Measurements from ENCODE around the gene TBX10.
"Not testable (repeated sequence)": the region's sequence is repeated elsewhere in the genome, so short reads cannot be mapped to it uniquely, and the experiment has no call there.

TBX10 gene

DNA sequence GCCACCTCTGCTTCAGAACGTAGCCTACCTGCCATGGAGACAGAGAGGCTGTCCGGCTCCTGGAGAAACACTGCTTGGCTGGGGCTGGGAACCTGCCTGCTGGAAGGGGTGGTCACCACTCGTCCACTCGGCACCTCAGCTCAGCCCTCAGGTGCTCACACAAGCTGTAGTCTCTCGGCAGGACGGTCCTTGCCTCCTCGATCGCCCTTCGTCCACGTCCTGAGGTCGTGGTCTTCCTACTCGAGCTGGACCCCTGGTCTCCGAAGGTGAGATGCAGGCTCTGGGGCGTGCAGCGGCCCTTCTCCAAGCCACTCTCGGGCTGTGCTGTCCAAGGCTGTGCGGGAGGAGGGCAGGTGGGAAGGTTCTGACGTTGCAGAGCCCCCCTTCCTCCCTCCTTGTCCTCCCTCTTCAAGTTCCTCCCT lies at the start of gene TBX10:
Gene TBX10 (minus strand): TSS at position 326 of the 422 bp plus-strand sequence. CDS start 291 bp downstream, at position 35.
- DNase-seq = no peak

DNA sequence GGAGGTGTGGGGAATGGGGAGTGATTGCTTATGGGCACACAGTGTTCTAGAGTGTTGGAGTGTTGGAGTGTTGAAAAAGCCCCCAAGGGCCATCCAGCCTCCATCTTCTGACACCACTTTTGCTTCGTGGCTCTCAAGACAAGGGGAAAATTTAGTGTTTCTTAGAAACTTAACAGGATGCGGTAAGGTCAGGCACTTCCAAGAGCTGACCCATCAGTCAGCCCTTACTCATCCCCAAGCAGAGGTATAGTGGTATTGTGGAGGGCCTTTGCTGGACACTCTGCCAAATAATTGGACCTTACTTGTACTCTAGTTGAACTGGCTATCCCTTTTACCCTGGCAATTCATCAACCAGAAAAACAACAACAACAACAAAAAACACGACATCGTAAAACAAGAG lies 49.6 kb upstream of the TBX10 start:
- no peak for DNase-seq

DNA sequence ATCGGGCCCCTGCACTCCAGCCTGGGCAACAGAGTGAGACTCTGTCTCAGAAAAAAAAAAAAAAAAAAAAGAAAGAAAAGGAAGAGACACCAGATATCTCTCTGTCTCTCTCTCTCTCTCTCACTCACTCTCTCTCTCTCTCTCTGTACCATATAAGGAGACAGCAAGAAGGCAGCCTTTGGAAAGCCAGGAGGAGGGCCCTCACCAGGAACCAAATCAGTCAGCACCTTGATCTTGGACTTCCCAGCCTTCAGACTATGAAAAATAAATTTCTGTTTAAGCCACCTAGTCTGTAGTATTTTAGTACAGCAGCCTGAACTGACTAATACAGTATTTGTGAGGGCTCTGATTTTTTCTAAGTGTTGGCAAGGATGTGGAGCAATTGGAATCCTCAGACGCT lies 48.4 kb upstream of the TBX10 start:
- DNase-seq = no peak

DNA sequence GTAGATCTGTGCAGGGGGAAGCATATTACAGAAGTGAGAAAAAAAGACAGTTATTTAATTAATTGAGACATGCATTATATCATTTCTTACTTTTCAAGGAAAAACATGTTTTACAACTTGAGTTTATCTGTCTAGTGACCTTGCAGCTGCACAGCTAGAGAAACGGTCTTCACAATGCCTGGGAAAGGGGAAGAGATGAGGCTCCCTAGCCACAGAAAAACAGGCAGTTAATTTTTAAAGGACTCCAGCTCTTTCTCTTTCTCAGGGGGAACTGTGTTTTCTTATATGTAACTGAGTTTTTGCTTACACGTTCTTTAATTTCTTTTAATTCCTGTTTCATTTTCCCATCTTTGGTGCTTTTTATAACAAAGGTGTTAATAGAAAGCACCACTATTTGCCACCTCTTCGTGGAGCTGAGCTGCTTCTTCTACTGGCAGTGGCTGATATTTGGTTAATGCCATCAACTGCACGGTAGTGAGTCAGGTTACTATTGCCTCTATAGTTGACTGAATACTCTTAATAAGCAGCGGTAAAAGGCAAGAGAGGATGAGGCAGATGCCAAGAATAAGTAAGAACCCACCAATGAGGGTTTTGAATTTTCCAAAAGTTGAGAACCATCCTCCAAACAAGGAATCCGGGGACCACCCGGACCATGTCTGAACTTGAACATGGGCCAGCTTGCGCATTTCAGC lies 46.2 kb upstream of the TBX10 start:
- not testable (repeated sequence) for DNase-seq

DNA sequence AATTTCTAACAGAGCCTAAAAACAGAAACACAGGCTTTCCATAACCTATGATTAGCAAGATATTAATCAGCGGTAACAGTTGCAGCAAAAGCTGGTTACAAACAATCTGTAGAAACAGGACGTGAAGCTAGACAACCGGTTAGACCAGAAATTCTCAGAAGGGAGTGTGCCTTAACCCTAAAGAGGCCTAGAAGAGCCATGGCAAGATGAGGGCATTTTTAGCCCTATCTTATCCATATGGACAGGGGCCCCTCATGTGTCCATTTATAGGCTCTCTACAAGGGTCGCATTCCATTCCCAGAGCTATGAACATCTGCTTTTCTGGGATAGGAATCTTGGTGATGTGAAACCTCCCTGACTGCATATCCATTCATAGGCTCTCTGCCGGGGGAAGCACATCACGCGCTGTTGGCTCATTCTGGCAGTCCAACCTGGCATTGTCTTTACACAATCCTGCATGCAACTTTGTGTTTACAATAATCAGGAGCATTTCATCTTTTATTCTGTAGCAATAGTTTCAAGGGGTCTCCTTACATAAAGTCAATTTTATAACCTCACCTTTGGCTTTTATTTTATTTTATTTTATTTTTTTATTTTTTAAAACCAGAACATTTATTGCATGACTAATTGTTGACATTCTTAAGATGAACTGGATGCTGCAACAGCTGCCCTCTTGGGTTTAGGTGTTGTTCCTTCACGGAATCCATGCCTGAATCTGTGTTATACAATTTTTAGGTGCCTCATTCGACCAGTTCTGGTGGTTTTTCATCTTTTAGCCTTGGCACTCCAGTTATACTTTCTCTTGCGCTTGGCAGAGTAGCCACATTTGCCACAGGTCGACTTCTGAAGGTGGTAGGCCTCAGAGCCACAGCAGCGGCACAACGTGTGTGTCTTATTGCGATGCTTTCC lies 42.8 kb upstream of the TBX10 start:
- not testable (repeated sequence) for DNase-seq

DNA sequence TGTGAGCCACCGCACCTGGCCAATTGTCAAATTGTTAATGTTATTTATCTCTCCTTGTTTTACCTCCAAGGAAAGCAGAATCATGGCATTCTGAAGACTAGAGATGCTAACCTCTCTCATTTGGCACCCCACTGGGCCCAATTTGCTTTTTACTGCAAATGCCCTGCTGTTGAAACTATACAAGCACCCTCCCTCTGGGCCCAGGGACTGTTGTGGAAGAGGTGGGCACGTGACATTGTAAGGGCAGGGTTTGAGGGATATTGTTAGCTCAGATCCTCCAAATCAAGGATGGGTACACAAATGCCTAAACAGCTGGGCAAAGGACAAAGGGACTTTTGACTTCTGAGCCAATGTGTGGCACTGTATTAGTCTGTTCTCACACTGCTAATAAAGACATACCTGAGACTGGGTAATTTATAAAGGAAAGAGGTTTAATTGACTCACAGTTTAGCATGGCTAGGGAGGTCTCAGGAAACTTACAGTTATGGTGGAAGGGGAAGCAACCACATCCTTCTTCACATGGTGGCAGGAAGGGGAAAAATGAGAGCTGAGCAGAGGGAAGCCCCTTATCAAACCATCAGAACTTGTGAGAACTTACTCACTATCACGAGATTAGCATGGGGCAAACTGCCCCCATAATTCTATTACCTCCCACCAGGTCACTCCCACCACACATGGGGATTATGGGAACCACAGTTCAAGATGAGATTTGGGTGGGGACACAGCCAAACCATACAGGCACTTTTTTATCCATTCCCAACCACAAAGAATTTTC lies 41.3 kb upstream of the TBX10 start:
- DNase-seq = no peak

DNA sequence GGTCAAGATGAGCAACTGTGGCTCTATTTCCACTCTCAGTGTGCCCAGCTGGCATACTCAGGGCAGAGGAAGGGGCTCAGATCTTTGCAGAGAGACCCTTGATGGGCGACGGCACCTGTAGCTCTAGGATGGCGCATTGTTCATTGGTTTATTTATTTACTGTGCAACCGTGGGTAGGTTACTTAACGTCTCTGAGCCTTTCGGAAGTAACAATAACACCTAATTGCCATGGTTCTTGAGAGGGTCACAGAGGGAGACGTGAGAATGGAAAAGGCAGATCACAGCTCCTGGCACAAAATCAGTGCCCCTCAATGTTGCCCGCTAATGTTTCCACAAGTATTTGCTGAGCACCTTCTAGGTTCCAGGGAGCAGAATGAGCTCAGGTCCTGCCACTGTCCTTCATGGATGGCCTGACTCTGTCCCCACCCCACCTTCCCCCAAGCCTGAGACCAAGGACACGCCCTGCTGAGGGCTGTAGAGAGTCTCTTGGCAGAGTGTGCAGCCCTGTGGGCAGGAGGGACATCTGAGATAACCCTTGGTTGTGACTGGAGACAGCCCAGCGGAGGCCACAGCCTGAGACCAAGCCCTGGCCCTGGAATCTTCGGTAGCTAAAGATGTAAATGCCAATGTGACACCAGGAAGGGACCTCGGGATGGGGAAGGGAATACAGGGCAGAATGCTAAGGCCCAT lies 35.6 kb upstream of the TBX10 start:
- no peak for DNase-seq

DNA sequence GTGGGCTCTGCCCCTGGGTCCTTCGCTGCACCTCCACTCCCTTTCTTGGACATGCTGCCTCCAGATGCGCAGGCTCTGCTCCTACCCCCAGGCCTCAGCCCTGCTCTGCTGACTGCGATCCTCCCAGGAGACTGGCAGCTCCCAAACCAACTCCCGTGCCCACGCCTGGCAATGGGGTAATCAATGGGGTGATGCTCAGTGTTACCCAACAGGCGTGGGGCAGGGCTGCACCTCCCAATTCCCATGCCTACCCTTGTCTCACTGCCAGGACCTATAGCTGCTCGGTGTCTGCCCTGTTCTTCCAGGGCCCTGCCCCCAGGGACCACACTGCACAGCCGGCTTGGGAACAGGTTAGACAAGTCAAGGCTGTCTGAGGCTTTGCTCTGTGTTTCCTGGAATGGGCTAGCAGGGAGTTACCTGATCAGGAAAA lies 34.9 kb upstream of the TBX10 start, which contains the start of gene ALDH3B2:
Gene ALDH3B2 (minus strand): TSS at position 182 of the 430 bp plus-strand sequence. CDS start 7,688 bp downstream, outside the sequence.
- no peak for DNase-seq

DNA sequence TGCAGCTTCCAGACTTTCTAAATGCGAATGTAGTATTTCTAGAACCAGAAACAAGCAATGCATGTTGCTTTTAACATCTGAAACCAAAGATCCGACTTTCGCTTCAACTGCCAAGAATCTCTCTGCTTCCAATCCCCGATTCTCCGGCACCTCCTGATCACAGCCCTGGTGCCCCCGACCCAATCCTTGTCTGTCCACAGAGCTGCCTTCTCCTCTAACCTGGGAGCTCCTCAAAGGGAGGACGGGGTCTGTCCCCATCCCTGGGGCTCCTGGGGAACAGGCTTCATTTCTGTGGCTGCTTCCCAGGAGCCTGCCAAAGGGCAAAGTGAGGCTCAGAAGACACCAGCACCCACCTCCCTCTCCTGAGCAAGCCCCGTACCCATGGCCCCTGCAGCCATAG lies 34.3 kb upstream of the TBX10 start:
- no peak for DNase-seq

DNA sequence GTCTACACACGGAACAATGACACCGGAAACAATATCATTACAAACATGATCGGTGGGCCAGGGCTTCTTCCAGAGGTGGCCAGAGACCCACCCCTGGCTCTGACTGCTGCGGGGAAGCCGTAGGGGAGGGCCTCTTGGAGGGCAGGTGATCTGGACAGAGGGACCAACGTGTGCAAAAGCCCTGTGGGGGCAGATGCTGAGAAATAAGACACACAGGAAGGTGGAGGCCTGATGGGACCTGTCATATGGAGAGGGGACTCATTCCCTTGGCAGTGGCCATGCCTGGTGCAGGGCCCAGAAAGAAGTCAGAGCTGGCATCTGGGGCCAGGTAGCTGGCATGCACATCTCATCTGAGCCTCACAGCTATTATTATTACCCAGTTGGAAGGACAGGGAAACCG lies 33.8 kb upstream of the TBX10 start:
- DNase-seq = no peak

DNA sequence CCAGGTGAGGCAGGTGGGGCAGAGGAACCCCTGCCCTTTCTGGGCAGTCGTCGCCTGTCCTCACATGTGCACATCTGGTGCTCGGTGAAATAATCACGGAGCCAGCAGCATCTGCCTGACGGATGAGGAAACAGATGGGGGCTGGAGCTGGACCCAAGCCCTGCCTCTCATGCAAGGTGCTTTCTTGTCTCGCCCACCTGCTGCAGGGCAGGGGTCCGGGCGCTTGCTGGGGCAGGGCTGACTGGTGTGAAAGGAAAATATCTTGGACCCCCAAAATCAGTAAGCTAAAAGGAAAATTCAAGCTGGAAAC lies 31.6 kb upstream of the TBX10 start:
- DNase-seq = no peak

DNA sequence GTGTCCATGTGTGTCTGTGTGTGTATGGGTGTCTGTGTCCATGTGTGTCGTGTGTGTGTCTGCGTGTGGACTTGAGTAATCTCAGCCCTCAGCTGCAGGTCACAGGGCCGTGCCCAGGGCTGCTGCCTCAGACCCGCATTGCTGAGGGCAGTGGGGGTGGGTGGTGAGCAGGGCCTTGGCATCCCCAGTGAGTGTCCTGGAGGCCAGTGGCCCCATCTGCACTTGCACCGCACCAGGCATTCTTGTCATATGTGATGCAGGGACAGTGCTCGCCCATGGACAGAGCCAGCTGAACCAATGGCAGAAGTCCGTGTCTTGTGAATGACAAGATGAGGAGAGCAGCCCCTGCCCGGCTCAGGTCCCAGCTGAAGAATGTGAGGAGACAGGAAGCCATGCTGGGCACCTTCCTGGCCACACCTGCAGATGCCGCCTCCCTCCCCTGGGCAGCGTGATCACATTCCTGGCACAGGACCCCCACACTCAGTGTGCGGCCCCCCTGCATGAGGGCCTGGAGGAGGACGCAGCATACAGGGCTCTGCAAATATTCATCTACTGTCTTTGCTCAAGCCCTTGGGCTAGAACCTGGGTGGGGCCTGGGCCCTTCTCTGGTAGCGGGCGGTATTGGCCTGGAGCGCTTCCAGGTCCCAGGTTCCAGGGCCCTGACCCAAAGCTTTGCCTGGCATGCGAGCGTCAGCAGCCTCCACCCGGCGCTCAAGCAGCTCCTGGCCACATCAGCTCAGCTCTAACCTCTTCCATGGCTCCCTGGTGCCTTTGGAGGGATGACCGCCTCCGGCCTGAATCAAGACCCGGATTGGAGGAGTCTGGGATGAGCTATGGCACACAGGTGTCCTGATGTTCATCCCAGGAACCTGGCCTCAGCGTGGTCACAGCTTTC lies 31.0 kb upstream of the TBX10 start:
- DNase-seq = no peak

DNA sequence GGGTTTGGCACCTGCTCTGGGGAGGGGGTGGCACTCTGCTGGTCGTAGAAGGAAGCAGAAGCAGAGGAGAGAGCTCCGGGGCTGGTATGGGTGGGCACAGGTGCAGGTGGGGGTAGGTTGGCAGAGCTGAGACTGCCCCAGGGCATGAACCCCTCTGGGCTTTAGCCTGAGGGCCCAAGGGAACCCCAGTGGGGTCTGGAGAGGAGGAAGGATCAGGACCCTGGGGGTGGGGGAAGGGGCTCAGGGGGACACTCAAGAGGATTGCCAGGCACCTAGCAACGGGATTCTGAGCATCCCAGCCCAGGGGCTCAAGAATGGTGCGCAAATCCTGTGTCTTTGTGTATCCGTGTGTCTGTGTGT lies 28.6 kb upstream of the TBX10 start:
- no peak for DNase-seq

DNA sequence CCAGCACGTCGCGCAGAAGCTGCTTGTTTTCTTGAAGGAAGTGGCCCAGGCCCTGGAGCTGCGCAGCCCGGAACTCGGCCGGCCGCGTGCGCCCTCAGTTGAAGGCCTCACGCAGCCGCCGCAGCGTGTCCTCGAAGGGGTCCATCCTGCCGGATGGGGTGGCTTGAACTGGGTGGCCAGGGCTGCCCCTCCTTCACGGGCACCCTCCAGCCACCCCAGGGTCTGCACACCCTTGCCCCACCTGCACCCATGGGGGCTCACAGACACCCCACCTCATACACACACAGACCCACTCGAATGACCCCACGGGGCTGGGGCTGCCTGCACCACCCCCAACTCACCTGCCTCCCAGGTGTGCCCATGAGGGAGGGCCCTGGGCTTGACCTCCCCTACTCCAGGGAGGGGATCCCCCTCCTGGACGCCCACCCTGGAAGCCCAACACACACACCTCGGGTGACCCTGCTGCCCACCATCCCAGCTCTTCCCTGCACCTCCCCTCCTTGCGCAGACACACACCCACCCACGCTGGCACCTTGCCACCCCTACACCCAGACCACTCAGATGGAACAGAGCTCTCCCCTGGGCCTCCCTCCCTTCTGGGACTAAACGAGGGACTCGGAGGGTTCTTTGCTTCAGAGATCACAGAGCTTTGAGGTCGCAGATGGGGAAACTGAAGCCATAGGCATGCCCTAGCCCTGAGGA lies 28.1 kb upstream of the TBX10 start:
- no peak for DNase-seq

DNA sequence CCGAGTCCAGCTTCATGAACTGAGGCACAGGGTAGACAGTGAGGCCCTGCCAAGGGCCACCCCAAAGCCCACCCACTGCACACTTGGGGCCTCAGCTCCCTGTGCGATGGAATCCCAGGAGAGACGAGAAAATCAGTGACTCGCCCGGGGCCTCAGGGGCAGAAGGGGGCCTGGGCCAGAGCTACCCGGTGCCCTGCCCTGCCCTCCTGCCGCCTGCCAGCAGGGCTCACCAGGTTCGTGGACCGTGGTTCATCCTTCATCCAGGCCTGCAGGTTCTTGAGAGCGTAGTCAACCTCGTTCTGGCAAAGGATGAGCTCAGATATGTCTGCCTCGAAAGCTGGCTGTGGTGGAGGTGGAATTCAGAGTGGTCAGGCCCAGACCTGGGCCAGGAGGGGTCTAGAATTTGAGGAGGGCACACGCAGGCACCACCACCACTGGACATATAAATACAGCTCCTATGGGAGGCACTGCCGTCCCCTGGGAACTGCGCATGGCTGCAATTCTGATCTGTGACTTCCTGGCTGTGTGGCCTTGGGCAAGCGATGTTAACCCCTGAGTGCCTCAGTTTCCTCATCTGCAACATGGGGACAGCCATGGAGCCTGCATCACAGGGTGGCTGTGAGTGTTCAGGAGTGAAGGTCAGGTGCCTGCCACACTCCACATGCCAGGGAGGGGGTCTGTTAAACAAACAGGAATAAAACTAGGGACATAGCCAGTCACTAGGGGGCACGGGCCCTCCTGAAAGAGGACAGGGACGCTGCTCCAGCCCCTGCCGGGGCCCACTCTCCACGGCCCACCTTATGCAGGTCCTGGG lies 27.3 kb upstream of the TBX10 start:
- no peak for DNase-seq

DNA sequence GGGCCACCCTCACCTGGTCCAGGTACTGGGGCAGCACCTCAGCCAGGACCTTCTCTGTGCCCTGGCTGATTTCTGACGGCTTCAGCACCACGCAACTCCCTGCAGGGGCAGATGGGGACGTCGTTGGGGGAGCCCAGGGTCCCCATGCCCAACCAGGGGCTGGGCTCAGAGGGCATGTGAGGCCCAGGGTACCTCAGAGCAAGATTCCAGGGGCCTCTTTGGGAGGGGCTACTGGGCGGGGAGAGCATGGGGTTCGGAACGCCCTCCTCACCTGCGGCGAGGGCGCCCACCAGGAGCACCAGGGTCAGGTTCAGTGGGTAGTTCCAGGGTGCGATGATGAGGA lies 26.7 kb upstream of the TBX10 start:
- no peak for DNase-seq

DNA sequence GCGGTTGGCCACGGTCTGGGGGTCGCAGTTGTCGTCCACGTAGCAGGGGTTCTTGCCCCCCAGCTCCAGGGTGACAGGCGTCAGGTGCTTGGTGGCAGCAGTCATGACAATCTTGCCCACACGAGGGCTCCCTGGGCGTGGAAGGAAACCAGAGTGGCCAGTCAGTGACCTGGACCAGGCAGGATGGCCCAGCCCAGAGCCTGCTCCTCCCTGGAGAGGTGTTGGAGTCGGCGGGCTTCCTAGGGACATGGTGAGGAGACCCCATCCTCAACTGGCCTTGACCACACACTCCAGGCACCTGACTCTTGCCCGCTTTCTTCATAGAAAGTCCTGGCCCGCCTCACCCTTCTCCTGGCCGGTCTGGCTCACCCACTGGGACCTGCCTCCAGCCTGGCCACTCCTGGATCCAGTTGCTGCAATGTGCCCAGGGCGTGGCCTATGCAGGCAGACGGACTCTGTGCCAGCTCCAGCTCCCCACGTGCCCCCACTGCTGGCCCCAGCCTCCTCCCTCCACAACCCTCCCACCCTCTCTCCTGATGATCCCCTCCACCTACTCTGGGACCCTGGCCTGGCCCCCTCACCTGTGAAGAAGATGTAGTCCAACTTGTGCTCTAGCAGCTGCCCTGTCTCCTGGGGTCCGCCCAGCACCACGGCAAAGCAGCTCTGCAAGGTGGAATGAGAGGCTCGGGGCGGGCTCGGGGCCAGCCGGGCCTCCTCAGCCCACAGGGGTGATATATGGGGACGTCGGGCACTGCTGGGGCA lies 26.2 kb upstream of the TBX10 start:
- no peak for DNase-seq

DNA sequence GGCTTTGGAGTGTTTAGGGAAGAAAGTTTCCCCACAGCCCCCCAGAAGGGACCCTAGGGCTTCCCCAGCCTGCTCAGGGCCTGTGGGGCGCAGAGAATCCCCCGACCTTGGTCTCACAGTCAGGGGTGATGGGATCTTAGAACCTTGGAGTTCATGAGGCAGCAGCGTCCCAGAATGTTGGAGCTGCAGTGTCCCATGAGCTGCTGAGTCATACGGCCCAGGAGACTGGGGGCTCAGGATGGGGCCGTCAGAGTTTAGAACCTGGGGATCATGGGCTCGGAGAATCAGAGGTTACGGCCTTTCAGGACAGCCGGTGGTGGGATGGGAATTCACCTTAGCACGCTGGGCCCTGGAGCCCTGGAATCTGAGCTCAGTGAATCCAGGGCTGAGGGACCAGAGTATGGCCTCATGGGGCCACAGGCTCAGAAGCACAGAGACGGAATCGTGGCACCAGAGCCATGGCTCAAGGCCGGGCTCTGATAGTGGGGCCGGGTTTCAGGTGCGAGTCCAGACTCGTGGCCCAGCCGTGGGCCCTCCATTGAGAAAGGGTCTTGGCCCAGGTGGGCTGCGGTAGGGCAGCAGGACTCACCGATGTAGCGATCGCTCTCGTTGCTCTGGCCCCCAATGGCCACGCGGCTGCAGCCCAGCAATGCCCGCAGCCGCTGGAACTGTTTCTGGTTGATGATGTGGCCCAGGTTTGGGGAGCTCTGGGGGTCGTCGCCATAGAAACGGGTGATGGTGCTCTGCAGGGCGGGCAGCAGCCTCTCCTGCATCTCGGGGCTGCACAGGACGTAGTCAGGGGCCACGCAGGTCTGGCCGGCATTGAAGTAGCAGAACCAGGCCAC lies 25.4 kb upstream of the TBX10 start:
- DNase-seq = no peak

DNA sequence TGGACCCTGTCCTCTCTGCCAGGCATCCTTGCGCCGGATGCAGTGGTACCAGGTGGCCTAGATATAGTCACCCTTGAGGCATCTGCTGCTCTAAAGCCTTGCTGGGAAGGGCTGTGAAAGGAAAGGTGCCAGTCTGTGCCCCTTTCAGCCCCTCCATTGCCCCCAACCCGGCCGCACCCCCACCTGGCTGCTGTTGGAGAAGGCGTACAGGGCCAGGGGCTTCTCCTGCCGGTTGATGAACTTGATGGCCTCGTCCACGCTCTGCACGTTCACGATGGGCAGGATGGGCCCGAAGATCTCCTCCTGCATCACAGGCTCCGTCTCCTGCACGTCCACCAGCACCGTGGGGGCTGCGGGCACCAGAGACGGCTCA lies 24.6 kb upstream of the TBX10 start:
- no peak for DNase-seq

Data from activated T-cell treated with anti-CD3 and anti-CD28 coated beads, Interleukin-2, amount 50 U/mL, for 1 hour (primary cell).